HG02610 (cell line): ENCODE data around the gene TEF.
"Not testable (repeated sequence)": the region's sequence is repeated elsewhere in the genome, so short reads cannot be mapped to it uniquely, and the experiment has no call there.

Experiments
- ATAC-seq: cut with Tn5 transposase; IDR thresholded peaks from one replicate; pipeline ENCODE4 v1.9.1; 2021; ENCODE audit warnings: mild to moderate bottlenecking, moderate library complexity; ENCODE audit not compliant: unreplicated experiment

Gene TEF

GRCh38 chr22:41417622-41418390 is 36.1 kb downstream of the TEF start:
- ATAC-seq = no peak

GRCh38 chr22:41418717-41419116 is 37.0 kb downstream of the TEF start:
- ATAC-seq = no peak

GRCh38 chr22:41425660-41426365 is 44.1 kb downstream of the TEF start:
- no peak for ATAC-seq

GRCh38 chr22:41429232-41429950 is 47.6 kb downstream of the TEF start:
- no peak for ATAC-seq

GRCh38 chr22:41429951-41430332 is 48.2 kb downstream of the TEF start:
- ATAC-seq = no peak

- ATAC-seq = no peak
Measured at GRCh38 chr22:41431656-41432055, 49.9 kb downstream of the TEF start.

GRCh38 chr22:41433480-41433879 is 51.7 kb downstream of the TEF start:
- ATAC-seq = not testable (repeated sequence)

- not testable (repeated sequence) for ATAC-seq
Measured at GRCh38 chr22:41434361-41435003, 52.7 kb downstream of the TEF start.

- ATAC-seq = no peak
Measured at GRCh38 chr22:41435560-41435959, 53.8 kb downstream of the TEF start.

- ATAC-seq = no peak
Measured at GRCh38 chr22:41436322-41437113, 54.8 kb downstream of the TEF start.

- ATAC-seq = no peak
Measured at GRCh38 chr22:41437198-41437597, 55.5 kb downstream of the TEF start.

- ATAC-seq = not testable (repeated sequence)
Measured at GRCh38 chr22:41440511-41440910, 58.8 kb downstream of the TEF start.

GRCh38 chr22:41442240-41442792 is 60.6 kb downstream of the TEF start:
- ATAC-seq = no peak

GRCh38 chr22:41444360-41445128 is 62.8 kb downstream of the TEF start:
- peak; percentile 50 for ATAC-seq

GRCh38 chr22:41445129-41446056 is 63.7 kb downstream of the TEF start:
- ATAC-seq = no peak

GRCh38 chr22:41446057-41446501 is 64.3 kb downstream of the TEF start:
- no peak for ATAC-seq

GRCh38 chr22:41446639-41447434 is 65.1 kb downstream of the TEF start, which contains the start of gene TOB2:
Gene TOB2 (minus strand): TSS chr22:41446801. CDS start chr22:41437345, 9,456 bp downstream.
- ATAC-seq = peak; percentile 27
